IPS-NIHi11 (cell line): Measurements from ENCODE around the gene FASLG.
"Not testable (repeated sequence)": the region's sequence is repeated elsewhere in the genome, so short reads cannot be mapped to it uniquely, and the experiment has no call there.

Experiments used
- DNase-seq: peaks from one replicate; pipeline ENCODE4 v3.0.0; 2012; ENCODE audit warnings: mixed read lengths, low spot score

FASLG gene, protein sequence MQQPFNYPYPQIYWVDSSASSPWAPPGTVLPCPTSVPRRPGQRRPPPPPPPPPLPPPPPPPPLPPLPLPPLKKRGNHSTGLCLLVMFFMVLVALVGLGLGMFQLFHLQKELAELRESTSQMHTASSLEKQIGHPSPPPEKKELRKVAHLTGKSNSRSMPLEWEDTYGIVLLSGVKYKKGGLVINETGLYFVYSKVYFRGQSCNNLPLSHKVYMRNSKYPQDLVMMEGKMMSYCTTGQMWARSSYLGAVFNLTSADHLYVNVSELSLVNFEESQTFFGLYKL

DNA sequence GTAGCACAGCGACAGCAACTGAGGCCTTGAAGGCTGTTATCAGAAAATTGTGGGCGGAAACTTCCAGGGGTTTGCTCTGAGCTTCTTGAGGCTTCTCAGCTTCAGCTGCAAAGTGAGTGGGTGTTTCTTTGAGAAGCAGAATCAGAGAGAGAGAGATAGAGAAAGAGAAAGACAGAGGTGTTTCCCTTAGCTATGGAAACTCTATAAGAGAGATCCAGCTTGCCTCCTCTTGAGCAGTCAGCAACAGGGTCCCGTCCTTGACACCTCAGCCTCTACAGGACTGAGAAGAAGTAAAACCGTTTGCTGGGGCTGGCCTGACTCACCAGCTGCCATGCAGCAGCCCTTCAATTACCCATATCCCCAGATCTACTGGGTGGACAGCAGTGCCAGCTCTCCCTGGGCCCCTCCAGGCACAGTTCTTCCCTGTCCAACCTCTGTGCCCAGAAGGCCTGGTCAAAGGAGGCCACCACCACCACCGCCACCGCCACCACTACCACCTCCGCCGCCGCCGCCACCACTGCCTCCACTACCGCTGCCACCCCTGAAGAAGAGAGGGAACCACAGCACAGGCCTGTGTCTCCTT, at the start of gene FASLG:
Gene FASLG (plus strand): TSS at position 233 of the 583 bp plus-strand sequence. CDS start 99 bp downstream, at position 332.
- DNase-seq = no peak

DNA sequence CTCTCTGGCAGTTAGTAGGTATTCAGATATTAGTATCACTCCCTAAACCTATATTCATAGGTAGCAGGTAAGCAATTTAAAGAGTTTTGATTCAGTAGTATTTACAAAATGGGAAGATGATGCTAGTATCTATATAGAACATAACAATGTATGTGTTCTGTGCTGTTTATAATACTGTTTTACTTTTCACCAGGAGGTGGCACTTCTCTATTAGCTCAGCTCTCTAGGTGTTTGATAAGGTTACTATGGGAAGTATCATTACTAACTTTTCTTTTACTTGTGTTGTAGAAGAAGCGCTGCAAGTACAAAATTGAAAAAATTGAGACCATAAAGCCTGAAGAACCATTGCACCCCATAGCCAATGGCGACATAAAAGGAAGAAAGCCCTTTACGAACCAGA, 49.4 kb upstream of the FASLG start:
- DNase-seq = no peak

DNA sequence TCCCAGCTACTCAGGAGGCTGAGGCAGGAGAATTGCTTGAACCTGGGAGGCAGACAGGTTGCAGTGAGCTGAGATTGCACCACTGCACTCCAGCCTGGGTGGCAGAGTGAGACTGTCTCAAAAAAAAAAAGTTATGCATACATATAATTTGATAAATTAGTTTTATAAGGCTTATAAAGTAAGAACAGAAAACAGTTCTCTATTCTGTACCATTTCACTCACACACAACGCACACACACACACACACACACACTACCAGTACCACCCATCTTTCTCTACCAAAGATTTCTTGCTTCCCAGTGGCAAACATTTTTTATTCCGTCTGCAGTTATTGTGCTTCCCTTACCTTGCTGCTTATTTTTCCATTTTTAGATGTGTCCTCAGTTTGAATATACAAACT, 46.4 kb upstream of the FASLG start:
- DNase-seq = no peak

DNA sequence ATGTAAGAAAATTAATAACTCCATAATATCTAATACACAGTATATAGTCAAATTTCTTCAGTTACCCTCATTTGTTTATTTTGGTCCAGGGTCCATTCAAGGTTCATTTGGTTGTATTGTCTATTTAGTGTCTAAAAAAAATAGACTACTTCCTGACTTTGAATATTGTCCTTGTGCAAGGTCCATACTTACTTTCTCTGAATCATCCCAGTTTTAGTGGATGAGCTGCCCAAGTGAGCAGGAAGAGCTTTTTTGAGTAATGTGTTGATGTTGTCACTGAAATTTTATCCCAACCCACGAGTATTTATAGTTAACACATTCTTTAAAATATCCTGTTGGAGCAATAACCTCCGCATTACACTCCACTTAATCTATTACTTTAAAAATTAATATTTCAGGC, 45.6 kb upstream of the FASLG start:
- no peak for DNase-seq

DNA sequence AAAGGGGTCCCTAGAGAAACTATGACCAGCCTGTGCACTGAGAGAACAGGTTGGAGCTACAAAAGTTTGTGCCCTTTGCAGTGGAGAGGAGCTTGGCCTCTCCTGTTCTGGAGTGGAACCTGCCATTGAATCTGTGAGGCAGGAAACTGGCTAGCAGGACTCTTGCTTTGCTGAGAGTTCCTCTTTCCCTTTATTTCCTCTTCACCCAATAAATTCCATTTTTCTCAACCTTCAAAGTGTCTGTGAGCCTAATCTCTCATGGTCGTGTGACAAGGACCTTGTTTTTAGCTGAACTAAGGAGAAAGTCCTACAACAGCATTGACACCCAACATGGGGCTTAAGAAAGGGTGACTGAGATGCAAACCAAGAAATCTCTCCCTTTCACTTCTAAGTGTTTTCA, 42.7 kb upstream of the FASLG start:
- no peak for DNase-seq

DNA sequence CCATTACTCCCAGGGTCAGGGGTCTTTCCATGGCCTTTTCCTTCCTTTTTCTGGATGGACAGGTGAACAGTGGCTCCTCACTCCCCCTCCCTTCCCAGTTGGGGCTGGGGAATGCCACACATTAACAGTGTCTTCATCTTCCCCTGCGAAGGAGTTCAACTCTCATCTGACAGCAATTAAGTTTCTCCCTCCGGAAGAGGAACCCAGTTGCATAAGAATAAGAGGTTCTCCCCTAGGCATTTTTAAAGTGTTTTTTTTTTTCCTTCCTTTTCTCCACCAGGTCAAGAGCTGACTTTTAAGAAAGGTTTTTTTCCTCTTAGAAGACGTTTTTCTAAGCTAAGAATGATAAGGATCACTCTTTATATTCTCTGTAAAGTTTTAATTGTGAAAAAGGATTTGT, 42.3 kb upstream of the FASLG start:
- no peak for DNase-seq

DNA sequence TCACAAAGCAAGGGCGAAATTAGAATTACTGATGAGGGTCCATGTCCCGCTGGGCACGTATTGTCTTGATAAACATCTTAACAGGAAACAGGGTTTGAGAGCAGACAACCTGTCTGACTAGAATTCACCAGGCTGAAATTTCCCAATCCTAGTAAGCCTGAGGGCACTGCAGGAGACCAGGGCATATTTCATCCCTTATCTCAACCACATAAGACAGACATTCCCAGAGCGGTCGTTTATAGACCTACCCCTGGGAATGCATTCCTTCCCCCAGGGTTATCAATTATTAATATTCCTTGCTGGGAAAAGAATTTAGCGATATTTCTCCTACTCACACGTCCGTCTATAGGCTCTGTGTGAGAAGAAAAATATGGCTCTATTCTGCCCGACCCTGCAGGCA, 38.3 kb upstream of the FASLG start:
- not testable (repeated sequence) for DNase-seq

DNA sequence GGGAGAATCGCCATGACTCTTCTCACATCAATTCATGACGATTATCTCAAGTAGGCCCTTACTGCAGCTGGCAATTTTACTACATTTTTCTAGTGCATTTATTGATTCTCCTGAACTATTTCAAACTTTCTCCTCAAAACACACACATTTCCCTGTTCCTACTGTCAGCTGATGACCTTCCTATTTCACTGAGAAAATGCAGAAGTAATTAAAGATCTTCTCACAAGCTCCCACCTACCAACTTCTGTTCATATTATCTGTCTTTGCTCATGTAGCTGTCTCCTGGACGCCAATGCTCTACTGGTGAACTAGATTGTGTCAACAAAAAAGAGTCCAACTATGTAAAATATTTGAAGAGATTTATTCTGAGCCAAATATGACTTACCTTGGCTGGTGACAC, 36.4 kb upstream of the FASLG start:
- DNase-seq = no peak

DNA sequence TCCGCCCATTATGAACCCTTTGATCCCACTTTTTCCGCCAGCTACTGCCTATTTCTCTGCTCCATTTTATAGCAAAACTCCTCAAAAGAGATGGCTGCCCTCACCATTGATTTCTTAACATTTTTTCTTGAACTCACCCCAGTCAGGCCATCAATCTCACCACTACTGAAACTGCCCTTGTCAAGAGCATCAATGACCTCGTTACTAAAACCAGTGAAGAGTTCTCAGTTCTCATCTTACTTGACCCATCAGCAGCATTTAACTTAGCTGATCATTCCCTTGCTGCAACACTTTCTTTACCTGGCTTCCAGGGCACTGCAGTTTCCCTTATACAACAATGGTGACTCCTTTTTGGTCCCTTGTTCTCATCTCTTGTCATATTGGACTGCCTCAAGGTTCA, 35.2 kb upstream of the FASLG start:
- no peak for DNase-seq

DNA sequence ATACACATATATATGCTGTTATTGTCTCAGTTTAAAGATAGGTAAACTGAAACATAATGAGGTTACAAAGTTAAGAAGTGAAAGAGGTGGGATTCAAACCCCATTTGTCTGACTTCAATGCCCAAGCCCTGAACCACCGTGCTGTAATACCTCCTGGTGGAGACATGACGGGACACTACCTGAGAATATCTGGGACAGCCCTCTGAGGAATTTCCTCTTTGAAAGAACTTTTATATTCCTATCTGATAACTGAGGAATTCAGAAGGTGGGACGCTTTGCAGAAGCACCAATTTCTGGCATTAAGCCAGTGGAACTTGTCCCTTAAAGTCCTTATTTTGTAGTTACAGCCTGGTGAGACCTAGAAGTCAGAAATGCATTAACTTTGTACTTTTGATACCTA, 32.1 kb upstream of the FASLG start:
- no peak for DNase-seq

DNA sequence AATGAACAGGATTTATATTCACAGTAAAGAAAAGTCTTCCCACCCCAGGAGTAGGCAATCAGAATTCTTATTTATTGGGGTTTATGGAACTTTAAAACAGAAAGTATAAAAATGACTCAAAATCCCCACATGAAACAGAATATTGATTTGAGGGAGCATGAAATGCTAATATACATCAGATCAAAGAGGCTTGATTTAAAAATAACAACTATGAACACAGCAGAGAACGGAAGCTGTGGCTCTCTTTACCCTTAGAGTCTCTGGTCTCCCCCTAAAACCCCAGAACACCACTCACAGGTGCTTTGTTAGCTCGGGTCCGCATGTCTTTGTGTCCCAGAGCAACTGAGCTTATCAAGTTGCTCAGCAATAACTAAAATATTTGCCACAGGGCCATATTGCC, 31.2 kb upstream of the FASLG start:
- DNase-seq = no peak

DNA sequence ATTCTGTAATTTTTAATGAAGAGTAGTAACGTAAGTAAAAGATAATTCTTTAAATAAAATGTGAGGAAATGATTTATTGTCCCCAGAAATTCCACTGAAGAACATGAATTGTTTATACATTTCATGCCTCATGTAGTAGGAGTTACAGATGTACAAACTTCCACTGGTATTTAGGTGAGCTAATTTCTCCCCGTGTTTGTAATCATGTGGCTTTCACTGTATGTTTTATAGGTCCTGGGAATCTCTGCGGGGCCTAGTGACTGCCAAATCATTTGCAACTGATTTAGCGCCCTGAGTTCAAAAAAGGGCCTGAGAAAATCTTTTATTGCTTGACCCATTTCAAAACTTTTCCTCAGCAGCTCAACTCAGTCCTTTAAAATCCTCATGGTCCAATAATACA, 30.5 kb upstream of the FASLG start:
- no peak for DNase-seq

DNA sequence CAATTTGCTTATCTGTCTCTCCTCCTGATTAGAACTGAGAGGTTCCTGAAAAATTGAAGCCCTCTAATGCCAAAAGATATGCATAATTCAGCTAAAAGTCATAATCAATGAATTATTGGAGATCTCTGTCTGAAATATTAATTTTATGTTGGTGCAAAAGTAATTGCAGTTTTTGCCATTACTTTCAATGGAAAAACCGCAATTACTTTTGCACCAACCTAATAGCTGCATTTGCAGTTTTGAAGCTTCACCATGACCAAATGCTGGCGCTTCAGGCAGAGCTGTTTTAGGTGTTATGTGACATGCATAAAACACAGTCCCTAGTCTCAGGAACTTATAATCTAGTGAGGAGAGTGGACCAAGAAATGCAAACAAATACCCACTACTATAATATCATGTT, 29.7 kb upstream of the FASLG start:
- no peak for DNase-seq

DNA sequence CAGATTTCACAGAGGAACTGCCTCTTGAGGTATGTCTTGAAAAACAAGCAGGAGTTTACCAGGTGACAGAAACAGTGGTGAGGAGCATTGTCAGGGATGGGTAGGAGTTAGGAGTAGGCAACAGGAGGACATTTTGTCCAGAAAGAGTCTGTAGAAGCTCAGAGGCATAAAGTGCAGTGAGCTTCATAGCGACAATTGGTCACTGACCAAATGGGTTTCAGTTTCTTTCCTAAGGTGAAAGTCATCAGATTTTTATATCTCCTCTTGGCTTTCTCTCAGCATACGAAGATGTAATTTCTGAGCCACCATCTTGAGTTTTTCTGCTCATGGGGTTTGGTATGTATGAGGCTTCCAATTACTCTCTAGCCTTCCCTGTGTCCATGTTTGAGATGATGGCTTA, 29.3 kb upstream of the FASLG start:
- no peak for DNase-seq

DNA sequence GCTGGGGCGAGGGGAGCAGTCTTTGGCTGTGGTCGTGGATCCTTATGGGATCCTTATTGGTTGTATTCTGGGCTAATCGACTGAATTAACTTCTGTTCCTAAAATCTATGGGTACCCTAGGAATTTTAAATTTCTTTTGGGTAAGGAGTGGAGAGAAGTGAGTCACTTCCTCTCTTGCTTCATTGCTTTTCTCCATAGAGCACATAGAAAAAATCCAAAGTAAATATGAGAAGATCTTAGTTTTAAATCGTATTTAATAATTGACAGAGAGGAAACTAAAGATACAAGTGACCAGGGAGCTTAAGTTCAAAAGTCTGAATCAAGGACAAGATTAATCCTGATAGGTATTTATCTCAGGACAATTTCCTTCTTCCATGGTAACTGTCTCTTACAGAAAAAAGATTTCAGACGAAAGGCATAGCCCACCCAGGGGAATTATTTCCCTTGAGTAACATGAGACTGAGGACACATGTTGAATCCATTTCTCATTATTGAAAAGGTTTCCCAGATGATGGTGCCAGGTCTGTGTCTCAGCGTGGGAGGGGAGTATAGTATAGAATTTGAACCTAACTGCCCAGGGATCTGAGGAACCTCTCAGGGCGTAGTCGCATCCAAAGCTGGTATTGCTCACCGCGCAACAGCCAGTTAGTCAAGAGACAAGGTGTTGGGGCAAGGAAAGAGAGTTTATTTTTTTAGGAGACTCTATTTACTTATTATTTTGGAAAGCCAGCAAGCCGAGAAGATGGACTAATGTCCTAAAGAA, 28.7 kb upstream of the FASLG start:
- DNase-seq = no peak

DNA sequence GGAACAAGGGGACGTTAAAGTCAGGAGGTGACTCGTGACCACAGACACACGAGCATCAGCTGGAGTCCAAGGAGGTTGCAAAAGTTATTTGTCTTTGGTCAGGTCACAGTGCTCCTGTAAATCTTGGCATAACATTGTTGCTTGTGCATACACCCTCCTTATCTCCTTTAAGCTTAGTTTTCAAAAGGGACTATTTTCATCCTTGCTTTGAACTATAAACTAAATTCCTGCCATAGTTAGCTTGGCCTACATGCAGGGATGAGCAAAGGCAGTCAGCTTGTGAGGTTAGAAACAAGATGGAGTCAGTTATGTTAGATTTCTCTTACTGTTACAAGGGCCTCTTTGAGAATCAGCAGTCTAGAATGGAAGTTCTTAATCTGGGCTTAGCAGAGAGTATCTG, 28.0 kb upstream of the FASLG start:
- no peak for DNase-seq

DNA sequence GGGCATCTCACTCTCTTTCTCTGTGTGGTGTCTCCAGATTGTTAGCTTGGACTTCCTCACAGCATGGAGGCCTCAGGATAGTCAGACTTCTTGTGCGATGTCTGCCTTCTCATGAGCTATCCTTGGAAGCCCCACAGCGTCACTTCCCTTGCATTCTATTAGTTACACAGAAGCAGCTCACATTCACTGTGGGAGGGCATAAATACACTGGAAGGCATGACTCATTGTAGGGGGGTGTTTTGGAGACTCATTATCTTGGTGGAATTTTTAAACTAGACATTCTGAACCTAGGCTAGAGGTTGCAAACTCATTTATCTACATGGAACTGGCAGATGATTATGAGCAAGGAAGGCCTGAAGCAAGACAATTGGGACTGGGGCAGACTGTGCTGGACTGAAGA, 21.4 kb upstream of the FASLG start:
- no peak for DNase-seq

DNA sequence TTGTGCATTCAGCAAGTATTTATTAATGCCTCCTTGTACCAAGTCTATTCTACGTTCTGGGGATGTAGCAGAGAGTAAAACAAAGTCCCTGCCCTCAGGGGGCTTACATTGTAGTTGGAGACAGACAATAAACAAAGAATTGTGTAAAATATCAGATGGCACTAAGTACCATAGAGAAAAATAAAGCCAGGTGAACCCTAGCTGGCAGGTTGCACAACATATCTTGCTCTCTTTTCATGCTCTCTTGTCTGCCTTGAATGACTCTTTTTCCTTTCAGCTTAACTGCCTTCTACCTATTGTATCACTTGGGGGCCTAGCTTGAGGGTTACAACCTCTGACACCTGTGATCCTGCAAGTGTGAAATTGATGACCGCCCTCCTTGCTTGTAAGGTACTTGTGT, 20.7 kb upstream of the FASLG start:
- DNase-seq = no peak

DNA sequence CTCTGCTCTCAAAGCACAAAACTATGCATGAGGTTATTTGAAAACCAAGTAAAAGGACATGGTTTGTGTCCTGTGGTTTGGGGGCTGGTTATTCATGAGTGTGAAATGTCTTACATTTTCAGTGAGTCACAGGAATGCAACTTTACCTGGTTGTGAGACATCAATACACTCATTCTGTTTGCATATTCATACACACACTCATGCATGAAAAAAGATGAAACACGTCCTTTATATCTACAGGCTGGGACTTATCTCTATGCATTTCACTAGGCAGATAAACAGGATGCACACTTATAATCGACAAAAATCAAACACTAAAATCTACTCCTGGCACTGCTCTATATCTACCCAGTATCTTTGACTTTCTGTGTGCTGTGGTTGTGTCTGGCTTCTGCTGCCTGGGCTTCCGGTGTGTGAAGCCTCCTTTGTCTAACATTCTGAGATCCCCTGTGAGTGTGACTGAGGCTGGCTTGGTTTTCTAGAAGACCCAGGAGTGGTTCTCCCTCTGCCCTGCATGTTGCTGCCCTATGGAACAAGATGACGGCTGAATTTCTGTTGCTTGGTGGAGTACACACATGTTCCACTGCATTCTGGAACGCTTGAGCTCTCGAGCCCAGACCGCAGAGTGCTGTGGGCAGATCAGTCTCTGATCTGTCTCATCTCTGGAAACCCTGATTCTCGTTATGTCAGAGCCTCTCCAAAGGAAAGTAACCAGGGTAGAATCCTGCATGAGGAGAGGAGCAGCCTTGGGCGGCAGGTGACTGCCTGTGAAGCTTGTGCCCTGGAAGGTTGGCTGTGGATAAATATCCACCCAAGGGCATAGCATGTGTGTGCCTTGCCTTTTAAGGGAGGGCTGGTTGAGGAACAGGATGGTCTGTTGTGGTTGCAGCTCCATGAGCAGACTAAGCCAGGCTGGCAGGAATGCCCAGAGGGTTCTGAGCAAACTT, 19.7 kb upstream of the FASLG start:
- DNase-seq = no peak

DNA sequence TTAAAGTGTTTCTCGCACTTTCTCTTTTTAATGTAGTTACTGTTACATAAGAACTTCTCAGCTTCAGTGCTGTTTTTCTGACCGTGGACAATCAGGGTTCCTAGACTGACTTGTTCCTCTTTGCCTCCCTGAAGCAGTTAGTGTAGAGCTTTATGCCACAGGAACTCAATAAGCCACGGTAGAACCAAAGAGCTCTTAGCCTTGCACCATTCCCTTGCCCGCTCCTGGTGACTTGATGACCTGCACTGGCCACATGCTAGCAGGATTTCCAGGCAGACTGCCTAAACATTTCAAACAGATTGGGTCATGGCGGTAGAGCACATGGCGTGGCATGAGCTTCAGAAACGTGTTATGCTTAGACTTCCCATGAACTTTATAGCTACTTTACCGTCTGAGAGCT, 18.8 kb upstream of the FASLG start:
- no peak for DNase-seq

DNA sequence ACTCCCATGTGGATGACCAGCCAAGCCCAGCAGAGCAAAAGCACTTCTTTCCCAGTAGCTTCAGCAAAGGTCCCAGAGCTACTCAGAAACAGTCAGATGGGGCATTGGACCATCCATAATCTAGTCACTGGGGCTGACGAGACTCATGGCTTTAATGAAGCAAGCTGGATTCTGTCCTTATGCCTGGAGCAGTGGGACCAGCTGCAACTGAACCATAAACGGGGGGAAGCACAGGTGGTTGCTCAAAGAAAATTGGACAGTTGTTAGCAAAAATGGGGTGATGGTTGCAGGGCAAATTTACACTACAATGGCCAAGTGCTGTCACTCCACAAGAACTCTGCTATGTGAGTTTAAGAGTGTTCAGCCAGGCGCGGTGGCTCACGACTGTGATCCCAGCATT, 17.4 kb upstream of the FASLG start:
- DNase-seq = no peak

DNA sequence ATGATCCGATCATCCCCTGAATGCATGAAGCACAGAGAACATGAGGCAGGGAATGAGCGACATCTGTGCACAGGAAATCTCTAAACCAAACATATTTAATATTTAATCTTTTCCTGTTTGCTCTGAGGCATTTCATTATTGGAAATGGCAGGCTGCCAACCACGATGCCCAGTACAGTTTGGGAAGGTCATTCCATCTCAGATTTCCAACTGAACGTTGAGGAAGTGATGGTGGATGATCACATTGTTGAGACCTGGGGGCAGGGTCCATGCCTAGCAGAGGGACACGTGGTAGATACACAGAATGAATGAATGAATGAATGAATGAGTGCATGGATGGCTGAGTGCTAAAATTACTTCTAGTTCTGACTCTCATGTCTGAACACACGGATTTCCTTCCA, 15.9 kb upstream of the FASLG start:
- no peak for DNase-seq
